ENCODE data around the gene DIRAS1. TPM values are rescaled to one million over a fixed set of nuclear protein-coding genes. Genes with fewer than 3 reads are reported as not detected.

The DIRAS1 gene
- total RNA-seq, 2 experiments from 2014 or later: not detected

DNA sequence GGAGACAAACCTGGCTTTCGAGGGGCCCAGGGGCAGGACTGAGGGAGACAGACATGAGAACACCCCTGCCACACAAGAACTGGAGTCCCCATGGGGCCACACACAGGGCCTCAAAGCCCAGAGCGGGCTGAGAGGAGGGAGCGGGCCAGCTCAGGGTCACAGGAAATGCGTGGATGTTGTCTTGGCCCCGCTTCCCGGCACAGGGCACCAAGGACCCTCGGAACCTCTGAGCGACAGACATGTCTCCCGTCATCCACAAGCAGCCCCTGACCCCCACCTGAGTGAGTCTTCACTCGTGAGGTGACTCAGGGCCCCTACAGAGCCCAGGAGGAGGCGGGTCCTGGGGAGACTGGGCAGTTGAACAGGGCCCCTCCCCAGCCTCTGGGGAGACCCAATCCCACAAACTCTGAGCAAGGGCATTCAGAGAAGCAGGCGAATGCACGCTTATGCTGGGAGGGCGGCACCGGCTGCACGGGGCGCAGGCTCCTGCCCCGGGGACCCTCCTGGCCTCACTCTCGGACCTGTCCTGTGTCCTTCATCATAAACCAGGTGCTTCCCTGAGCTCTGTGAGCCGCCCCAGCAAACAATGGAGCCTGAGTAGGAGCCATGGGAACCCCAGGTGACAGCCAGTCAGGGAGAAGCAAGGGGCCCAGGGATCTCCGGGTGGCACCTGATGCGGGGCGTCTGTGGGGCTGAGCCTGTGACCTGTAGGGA lies 41.8 kb upstream of the DIRAS1 start:
- Mint-ChIP-seq H3K9me3 (no peaks in the 10 kb centered on the region), H3K4me1 (ENCODE audit: low read depth) (peaks cover 5% of the 10 kb centered on the region), H3K4me3 (no peak overlapping the region), H3K27ac (no peak overlapping the region), H3K27me3 (no peaks in the 10 kb centered on the region), H3K36me3 (ENCODE audit: low read depth) (peaks cover 47% of the 10 kb centered on the region)
- Histone ChIP-seq H3K4me3 (ENCODE audit: low read length) (no peak overlapping the region), H3K36me3 (ENCODE audit: insufficient read depth, low read length) (peaks cover 67% of the 10 kb centered on the region), H3K9me3 (ENCODE audit: control insufficient read depth in 1 of 2, insufficient read depth in 1 of 2, low read length in 2 of 2) (no peaks in the 10 kb centered on the region), H3K4me1 (ENCODE audit: insufficient read depth, low read length) (no peaks in the 10 kb centered on the region), H3K27me3 (ENCODE audit: control insufficient read depth in 1 of 2, insufficient read depth in 2 of 2, low read length in 2 of 2) (no peaks in the 10 kb centered on the region), H3K27ac (ENCODE audit: low read depth in 1 of 2, low read length in 2 of 2) (no peak overlapping the region)
- no peak for ATAC-seq (ENCODE audit: poor library complexity)
- DNase-seq: no peak
- intact Hi-C loops (cut with DNase I, micrococcal nuclease): no loop called here
- TF ChIP-seq, protein P1, sequence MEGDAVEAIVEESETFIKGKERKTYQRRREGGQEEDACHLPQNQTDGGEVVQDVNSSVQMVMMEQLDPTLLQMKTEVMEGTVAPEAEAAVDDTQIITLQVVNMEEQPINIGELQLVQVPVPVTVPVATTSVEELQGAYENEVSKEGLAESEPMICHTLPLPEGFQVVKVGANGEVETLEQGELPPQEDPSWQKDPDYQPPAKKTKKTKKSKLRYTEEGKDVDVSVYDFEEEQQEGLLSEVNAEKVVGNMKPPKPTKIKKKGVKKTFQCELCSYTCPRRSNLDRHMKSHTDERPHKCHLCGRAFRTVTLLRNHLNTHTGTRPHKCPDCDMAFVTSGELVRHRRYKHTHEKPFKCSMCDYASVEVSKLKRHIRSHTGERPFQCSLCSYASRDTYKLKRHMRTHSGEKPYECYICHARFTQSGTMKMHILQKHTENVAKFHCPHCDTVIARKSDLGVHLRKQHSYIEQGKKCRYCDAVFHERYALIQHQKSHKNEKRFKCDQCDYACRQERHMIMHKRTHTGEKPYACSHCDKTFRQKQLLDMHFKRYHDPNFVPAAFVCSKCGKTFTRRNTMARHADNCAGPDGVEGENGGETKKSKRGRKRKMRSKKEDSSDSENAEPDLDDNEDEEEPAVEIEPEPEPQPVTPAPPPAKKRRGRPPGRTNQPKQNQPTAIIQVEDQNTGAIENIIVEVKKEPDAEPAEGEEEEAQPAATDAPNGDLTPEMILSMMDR (IDR thresholded peaks at IDR 0.05): no peak
- POLR2A ChIA-PET: no interaction called here
- CTCF ChIA-PET: no interaction called here

DNA sequence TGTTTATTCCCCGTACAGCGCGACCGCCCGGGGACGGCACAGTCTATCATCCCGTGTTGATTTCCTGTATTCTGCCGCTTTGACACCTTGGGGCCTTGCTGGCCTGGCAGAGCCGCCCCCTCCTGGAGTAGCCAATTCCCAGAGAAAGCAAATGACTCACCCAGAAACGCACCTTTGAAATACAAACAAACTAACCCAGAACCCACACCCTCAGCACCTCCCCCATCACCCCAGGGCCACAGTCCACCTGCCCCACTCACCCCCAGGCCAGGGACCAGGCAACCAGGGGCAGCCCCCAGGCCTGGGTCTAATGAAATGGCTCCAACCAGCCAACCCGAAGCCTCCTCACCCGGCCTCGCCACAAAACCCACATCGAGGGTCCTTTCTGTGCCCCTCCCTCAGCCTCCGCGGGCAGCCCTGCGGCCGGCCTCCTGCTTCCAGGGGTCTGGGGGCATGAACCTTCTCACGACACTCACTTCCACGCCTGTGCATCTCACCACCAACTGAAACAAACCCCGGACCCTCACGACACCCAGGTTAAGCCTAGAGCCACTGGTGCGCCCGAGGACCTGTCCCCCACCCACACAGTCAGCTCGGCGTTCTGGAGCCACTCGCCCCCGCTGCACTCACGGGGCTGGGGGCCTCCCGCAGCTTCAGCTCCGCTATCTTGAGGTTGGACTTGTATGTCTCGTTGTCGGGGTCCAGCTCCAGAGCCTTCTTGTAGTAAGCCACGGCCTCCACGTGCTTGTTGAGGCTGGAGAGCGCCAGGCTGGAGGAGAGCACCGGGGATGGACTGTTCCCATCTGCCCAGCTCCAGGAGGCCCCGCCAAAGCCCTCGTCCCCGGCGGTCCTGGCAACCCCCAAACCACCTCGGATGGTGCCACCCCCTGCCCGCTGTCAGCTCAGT lies 41.0 kb upstream of the DIRAS1 start:
- Histone ChIP-seq H3K27ac (ENCODE audit: low read depth in 1 of 2, low read length in 2 of 2) (no peak overlapping the region), H3K4me1 (ENCODE audit: insufficient read depth, low read length) (no peaks in the 10 kb centered on the region), H3K27me3 (ENCODE audit: control insufficient read depth in 1 of 2, insufficient read depth in 2 of 2, low read length in 2 of 2) (no peaks in the 10 kb centered on the region), H3K4me3 (ENCODE audit: low read length) (no peak overlapping the region), H3K36me3 (ENCODE audit: insufficient read depth, low read length) (peaks cover 64% of the 10 kb centered on the region), H3K9me3 (ENCODE audit: control insufficient read depth in 1 of 2, insufficient read depth in 1 of 2, low read length in 2 of 2) (no peaks in the 10 kb centered on the region)
- ATAC-seq (ENCODE audit: poor library complexity): no peak
- Mint-ChIP-seq H3K4me3 (no peak overlapping the region), H3K9me3 (no peaks in the 10 kb centered on the region), H3K4me1 (ENCODE audit: low read depth) (peaks cover 5% of the 10 kb centered on the region), H3K27me3 (no peaks in the 10 kb centered on the region), H3K36me3 (ENCODE audit: low read depth) (peaks cover 54% of the 10 kb centered on the region), H3K27ac (no peak overlapping the region)
- ChIA-PET POLR2A (no interaction called here), CTCF (no interaction called here)
- no peak for DNase-seq
- TF ChIP-seq, protein P1 (IDR thresholded peaks at IDR 0.05): no peak
- intact Hi-C loops (cut with DNase I, micrococcal nuclease): no loop called here

DNA sequence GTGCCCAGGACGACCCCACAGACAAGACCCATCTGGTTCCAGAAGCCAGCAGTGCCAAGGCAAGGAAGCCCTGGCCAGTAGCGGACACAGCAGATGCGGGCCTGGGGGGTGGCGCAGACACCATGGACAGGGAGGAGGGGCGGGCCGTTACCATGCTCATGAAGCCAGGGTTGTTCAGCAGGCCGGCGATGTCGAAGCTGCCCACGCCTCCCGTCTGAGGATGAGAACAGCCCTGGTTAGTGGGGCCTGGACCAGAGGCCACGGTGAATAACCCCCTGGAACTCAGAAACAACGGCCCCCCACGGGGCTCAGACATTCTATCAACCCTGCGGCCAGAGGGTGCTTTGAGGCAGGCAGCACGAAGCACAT lies 40.1 kb upstream of the DIRAS1 start:
- ChIA-PET CTCF (no interaction called here), POLR2A (no interaction called here)
- ATAC-seq (ENCODE audit: poor library complexity) (no peak), DNase-seq (no peak)
- H3K4me1 ChIP-seq (ENCODE audit: insufficient read depth, low read length): no peaks in the 10 kb centered on the region
- H3K27me3 ChIP-seq (ENCODE audit: control insufficient read depth in 1 of 2, insufficient read depth in 2 of 2, low read length in 2 of 2): no peaks in the 10 kb centered on the region
- H3K27ac Mint-ChIP-seq: no peak overlapping the region
- H3K36me3 Mint-ChIP-seq (ENCODE audit: low read depth): peaks cover 53% of the 10 kb centered on the region
- H3K4me3 Mint-ChIP-seq: no peak overlapping the region
- peaks cover 5% of the 10 kb centered on the region for H3K4me1 Mint-ChIP-seq (ENCODE audit: low read depth)
- intact Hi-C loops (cut with DNase I, micrococcal nuclease): no loop called here
- H3K27me3 Mint-ChIP-seq: no peaks in the 10 kb centered on the region
- no peaks in the 10 kb centered on the region for H3K9me3 Mint-ChIP-seq
- H3K4me3 ChIP-seq (ENCODE audit: low read length): no peak overlapping the region
- TF ChIP-seq, protein P1 (IDR thresholded peaks at IDR 0.05): no peak
- no peaks in the 10 kb centered on the region for H3K9me3 ChIP-seq (ENCODE audit: control insufficient read depth in 1 of 2, insufficient read depth in 1 of 2, low read length in 2 of 2)
- H3K36me3 ChIP-seq (ENCODE audit: insufficient read depth, low read length): peaks cover 64% of the 10 kb centered on the region
- no peak overlapping the region for H3K27ac ChIP-seq (ENCODE audit: low read depth in 1 of 2, low read length in 2 of 2)

Measured in CD4-positive, alpha-beta T cell (primary cell).